NCI-H524 (cell line): ENCODE measurements around the gene TPPP3.
"Not testable (repeated sequence)": the region's sequence is repeated elsewhere in the genome, so short reads cannot be mapped to it uniquely, and the experiment has no call there.

Experiments used
- DNase-seq, 2 experiments: peaks; one replicate each; lab custom pipeline; 2025; lab: John Stamatoyannopoulos, UW

Gene TPPP3

DNA sequence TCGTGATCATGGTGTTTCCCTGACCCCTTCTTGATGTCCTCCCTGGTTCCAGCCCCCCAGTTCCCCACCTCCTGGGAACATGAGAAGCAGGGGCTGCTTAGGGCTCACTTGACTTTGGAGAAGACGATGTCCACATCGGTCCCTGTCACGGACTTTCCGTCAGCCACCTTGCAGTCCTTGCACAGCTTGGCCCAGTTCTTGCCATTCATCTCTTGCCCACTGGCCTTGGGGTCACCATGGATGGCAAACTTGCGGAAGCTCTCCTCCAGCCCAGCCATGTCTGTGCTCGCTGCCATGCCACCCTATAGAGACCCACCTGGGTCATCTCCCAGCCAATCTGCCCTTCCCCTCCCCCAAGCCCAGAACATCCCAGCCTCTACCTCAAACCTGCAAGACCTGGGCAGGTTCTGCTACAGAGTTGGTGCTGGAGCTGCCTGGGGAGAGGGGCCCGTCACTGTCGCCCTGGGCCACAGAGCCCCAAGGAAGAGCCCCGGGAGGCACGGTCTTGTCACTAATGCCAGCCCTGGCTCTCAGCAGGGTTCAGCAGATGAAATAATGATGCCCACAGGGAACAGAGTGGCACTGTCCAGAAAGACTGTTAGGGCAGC is 2.4 kb downstream of the TPPP3 start:
- no peak for DNase-seq

DNA sequence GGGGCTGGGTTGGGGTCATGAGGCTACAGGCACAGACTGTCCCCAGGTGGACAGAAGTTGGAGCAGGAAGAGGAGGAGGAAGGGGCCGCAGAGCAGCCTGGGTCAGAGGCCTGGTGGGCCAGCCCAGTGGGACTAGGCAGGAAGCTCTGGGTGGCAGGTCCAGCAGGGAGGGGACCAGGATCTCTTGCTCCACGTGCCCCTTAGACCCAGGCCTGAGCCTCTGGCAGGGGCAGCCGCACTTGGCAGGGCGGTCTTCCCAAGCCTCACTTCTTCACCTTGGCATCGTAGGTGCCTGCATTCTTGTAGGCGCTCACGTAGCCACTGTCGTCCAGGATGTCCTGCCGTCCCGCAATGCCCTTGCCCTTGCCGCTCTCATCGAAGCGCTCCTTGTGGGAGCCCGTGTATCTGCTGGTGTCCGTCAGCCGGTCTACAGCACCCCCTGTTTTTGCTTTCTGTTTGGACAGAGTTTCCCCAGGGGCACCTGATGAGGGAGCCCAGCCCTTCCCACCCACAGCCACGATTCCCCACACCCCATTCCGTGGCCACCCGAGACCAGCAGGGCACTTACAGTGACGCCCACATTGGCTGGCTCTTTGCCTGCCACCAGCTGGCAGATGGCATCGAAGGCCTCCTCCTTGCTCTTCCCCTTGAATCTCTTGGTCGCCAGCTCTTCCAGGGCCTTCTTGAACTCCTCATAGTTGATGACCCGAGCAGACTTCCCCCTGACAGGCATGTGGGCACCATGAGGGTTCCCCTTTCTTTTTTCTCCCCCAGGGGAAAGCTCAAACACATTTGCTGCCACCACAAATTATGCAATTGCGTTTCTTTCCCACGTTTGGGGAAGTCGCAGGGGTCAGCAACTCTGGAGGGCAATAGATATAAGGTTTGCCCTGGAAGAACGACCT is 3.1 kb downstream of the TPPP3 start:
- DNase-seq, result no peak

GRCh38 chr16:67388591-67388990 is 4.7 kb downstream of the TPPP3 start:
- peak in 1 of 2 experiments; percentile 48 for DNase-seq

- no peak for DNase-seq
Measured at GRCh38 chr16:67388191-67388590, 5.1 kb downstream of the TPPP3 start.

DNA sequence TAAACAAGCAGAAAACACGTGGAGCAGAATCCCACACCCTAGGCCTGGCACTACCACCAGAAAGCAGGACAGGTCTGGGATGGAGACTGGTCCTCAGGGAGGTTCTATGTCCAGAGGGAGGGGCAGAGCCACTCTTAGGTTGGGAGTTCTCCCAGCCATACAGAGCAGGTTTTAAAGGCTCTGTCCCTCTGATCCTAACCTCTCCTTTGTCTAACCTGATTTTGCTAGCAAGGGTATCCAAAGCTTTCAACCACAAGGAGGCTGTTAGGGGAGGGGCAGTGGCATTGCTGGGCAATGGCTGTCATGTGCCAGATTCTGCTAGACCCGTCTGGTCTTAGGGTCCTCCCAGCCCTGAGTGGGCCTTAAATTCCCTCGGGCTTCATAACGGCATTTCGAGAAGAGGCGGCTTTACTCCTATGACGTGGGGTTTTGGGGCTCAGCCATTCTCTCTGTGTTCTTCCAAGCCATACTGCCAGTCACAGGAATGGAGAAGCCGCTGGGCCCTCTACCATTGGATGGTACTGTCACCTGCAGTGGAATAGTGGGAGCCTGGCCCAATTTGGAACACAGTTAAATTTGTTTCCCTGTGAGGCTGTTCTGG is 5.7 kb downstream of the TPPP3 start:
- DNase-seq, result no peak

DNA sequence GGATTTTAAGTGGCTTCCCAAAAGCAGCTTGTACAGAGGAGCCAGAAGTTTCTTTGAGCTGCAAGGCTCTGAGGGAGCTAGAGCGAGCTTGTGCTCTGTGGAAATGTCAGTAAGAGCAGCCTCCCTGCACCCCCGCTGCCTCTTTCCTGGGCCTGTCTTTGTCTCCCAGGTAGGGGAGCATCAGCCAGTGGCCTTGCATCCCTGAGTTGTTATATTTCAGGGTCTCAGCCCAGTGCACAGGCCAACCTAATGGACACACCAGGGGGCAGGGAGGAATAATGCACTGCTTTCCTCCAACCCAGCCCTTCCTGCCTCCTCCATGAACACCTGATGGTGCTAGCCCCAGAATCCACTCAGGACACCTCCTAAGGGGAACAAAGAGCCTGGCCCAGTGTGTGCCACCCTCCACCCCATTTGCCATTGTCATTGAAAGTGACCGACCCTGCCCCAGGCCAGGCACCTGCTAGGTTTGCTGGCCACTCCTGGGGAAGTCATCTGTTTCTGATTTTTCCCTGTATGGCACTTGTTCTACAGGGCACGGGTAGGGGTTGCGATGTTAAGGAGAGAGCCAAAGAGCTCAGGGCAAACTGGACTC is 6.3 kb downstream of the TPPP3 start:
- DNase-seq, result no peak

GRCh38 chr16:67384778-67385510 is 8.4 kb downstream of the TPPP3 start:
- no peak for DNase-seq

DNA sequence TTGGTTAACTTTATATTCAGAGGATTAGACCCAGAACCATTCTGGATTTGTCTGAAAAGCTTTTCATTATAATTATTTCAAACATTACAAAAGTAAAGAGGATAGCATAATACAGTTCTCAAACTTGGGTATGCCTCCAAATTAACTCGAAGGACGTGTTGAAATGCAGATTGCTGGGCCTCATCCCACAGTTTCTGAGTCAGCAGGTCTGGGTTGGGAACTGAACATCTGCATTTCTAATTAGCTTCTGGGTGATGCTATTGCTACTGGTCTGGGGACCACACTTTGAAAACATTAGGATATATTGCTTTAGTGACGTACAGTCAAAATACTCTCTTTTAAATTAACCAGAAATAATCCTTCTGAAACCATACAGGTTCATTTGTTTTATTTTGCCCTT is 10.0 kb downstream of the TPPP3 start:
- DNase-seq, result no peak

- DNase-seq, result no peak
Measured at GRCh38 chr16:67378642-67379041, 14.7 kb downstream of the TPPP3 start.

- DNase-seq, result not testable (repeated sequence)
Measured at GRCh38 chr16:67376012-67376411, 17.3 kb downstream of the TPPP3 start.

DNA sequence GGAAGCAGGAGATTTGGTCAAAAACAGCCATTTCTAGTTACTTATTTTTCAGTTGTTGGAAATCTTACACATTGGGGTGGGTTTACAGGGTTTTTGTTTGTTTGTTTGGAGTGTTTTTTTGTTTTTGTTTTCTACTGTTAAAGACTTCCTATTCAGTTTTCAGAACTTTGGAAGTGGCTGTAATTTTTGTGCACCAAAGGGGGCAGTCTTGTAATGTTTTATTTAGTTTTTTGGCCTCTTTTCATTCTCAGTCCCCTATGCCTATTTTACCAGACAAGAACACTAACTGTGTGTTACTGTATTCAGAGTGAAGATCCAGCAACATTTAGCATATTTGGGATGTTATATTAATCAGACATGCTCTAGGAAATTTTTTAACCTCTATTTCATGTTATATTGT is 20.6 kb downstream of the TPPP3 start:
- DNase-seq, result peak in 1 of 2 experiments; percentile 43

GRCh38 chr16:67370661-67371060 is 22.6 kb downstream of the TPPP3 start:
- no peak for DNase-seq

- no peak for DNase-seq
Measured at GRCh38 chr16:67364600-67365235, 28.6 kb downstream of the TPPP3 start.

DNA sequence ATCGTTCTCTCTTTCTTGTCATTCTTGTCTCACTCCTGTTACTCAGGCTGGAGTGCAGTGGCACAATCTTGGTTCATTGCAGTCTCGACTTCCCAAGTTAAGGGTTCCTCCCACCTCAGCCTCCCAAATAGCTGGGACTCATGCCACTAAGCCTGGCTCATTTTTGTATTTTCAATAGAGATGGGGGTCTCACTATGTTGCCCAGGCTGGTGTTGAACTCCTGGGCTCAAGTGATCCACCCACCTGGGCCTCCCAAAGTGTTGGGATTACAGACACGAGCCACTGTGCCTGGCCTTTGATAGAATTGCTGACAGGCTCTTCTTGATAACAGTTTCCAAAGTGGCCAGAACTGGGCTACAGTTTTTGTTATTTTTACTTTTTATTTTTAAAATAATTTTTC is 32.3 kb downstream of the TPPP3 start:
- DNase-seq, result no peak

- DNase-seq, result not testable (repeated sequence)
Measured at GRCh38 chr16:67359540-67360269, 33.6 kb downstream of the TPPP3 start.

GRCh38 chr16:67357561-67357960 is 35.7 kb downstream of the TPPP3 start:
- DNase-seq, result no peak

GRCh38 chr16:67356396-67356795 is 36.9 kb downstream of the TPPP3 start:
- DNase-seq, result no peak

DNA sequence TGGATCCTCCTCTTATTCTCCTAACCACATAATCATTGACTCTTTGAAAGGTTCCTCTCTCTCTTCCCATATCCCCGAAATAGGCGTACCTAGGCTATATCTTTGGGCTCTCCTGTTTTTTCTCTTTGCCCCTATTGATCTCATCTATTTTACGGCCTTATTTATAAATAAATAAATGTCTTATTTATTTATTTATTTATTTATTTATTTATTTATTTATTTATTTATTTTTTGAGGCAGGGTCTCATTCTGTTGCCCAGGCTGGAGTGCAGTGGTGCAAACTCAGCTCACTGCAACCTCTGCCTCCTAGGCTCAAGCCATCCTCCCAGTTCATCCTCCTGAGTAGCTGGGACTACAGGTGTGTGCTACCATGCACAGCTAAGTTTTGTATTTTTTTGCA is 40.8 kb downstream of the TPPP3 start:
- not testable (repeated sequence) for DNase-seq

DNA sequence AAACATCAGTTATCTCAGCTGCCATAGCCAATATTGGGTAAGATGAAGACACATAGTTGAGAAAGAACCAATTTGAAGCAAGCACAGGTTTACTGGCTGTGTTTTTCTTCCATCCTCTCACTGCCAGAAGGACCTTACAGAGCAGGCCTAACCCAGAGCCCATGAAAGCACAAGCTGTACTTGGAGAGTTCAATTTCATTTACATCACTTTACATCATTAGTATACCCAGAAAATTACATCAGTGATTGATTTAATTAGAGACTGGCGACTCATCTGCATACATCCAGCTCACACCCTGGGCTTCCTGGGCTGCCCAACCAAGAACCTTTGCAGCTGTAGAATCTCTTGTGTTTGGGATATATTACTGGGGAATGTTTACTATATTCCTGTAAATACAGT is 43.0 kb downstream of the TPPP3 start:
- DNase-seq, result no peak

GRCh38 chr16:67349172-67349571 is 44.1 kb downstream of the TPPP3 start:
- DNase-seq, result peak in 1 of 2 experiments; percentile 68

- DNase-seq, result no peak
Measured at GRCh38 chr16:67346341-67346740, 47.0 kb downstream of the TPPP3 start.
